IPS DF 19.7 (cell line): Measurements from ENCODE around the gene LORICRIN.

Experiments used
- DNase-seq: peaks from one replicate; pipeline ENCODE4 v3.0.0-alpha.2; 2013; ENCODE audit warnings: low read depth, low spot score

Gene LORICRIN

DNA sequence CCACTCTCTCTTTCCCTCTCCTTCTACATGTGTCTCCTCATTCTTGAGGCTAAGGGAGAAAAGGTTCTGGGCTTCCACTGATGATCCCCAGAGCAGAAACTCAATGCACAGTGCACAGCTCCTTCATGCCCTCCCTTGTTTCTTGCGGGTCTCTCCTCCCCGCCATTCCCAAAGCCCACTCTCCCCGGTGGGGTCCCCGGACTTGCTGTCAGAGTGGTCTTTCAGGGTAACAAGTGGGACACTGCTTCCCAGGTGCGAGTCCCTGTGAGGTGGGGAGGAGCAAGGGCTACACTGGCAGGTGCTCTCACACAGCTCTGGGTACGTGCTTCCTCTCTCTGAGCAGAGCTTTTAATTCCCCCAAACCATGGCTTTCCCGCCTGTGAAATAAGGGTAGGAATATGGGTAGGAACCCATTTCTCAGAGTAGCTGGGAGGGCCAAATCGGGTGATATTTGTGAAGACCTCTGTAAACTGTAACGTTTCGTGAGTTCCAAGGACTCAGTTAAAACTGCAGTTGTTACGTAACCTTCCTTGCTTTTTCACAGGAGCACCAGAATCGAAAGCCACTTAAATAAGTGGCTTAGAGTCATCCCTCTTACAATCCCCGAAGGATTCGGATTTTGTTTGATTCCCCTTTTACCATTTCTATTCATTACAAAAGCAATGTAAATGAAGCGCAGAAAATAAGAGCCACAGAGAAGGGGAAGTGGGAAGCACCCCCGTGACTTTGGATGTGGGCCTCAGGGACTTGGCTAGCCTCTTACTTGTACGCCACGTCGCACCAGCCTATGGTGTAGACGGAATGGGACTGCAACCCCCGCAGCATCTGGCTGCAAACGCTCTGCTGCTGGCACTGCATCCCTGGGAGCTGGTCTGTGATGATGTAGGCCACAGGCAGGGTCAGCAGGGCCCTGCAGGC lies 47.1 kb downstream of the LORICRIN start:
- no peak for DNase-seq

DNA sequence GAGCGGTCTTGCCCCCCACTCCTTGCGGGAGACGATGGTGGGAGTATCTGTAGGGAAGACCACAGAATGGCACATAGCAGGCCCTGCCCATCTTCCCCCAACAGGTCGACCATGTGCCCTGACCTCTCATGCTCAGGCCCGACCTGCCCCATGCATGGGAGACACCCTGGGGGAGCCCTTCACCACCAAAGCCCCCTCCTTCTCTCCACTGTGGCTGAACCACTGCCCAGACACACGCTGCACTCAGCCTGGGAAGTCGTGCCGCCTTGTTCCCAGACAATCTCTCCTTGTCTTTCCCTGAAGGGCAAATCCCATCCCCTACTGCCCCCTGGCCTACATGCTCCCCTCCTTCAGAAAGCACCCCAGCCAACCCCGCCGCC lies 47.7 kb downstream of the LORICRIN start:
- no peak for DNase-seq

DNA sequence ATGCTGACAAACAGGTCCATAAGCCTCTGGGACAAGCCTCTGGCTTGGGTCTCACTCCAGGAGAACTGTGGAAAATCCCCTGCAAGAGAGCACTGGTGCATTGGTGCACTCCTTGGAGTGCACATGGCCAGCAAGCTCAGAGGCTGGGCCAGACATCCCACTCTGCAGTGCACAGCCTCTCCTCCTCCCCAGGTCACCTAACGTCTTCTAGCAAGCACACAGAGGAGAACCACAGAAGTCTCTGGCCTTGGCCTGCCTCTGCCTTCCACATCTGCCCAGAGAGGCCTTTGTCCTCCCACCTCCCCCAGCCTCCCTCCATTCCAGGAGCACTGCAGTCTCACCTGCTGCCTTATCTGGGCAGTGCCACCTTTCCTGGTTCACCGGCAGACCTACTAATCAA lies 49.1 kb downstream of the LORICRIN start:
- DNase-seq: no peak

DNA sequence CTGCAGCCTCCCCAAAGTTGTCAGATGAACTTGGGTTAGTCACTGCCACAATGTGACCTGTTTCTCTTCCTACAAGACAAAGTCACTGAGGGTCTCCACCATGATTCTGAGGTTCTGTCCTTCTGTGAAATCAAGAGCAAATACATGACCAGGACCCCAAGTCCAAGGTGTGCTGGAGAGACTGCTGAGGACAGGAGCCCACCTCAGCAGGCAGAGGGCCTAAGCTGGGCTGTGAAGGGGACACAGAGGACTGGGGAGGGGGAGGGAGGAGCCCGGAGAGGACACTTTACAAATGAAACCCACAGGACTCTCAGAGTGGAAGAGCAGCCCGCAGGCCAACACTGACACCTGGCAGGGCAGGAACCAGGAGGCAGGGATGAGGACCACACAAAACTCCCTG lies 50.0 kb downstream of the LORICRIN start:
- no peak for DNase-seq

- no peak for DNase-seq
Measured at GRCh38 chr1:153310526-153310925, 51.0 kb downstream of the LORICRIN start.
